ENCODE results near the gene NEK5.

NEK5 gene

GRCh38 chr13:52136763-52137162 is 7.9 kb upstream of the NEK5 start:
- no peaks in the 10 kb centered on the region for H3K79me2 ChIP-seq (ENCODE audit: insufficient read depth, low read length)
- no peaks in the 10 kb centered on the region for H3K9me3 ChIP-seq (ENCODE audit: insufficient read depth, low read length)
- no peaks in the 10 kb centered on the region for H4K20me1 ChIP-seq (ENCODE audit: low read depth, low read length)
- no peak overlapping the region for H3K27ac ChIP-seq (ENCODE audit: low read depth, low read length)
- no peak overlapping the region for H3K9ac ChIP-seq (ENCODE audit: low read length)
- H3K27me3 ChIP-seq (ENCODE audit: low read length), result no peaks in the 10 kb centered on the region
- no peak for TF ChIP-seq CTCF (IDR thresholded peaks at IDR 0.05; ENCODE audit: insufficient read depth, low read length, poor library complexity, severe bottlenecking)
- TF ChIP-seq EZH2phosphoT487 (conservative IDR thresholded peaks at IDR 0.05; ENCODE audit: low read length), result no peak
- H3K4me2 ChIP-seq (ENCODE audit: low read depth, low read length, poor library complexity, severe bottlenecking), result no peak overlapping the region
- no peak overlapping the region for H2AFZ ChIP-seq (ENCODE audit: low read depth, low read length, severe bottlenecking)
- H3K36me3 ChIP-seq (ENCODE audit: low read length), result no peaks in the 10 kb centered on the region
- no peaks in the 10 kb centered on the region for H3K9me2 ChIP-seq (replicated peaks; ENCODE audit: insufficient read depth, low read length)
- H3K4me3 ChIP-seq (ENCODE audit: insufficient read depth, low read length, poor library complexity, severe bottlenecking), result no peak overlapping the region
- H3F3A ChIP-seq (ENCODE audit: insufficient read depth), result no peaks in the 10 kb centered on the region

- Histone ChIP-seq H3K36me3 (ENCODE audit: low read length) (no peaks in the 10 kb centered on the region), H3K4me3 (ENCODE audit: insufficient read depth, low read length, poor library complexity, severe bottlenecking) (no peak overlapping the region), H3K9me2 (replicated peaks; ENCODE audit: insufficient read depth, low read length) (no peaks in the 10 kb centered on the region), H3K79me2 (ENCODE audit: insufficient read depth, low read length) (no peaks in the 10 kb centered on the region), H3K9ac (ENCODE audit: low read length) (no peak overlapping the region), H3K4me2 (ENCODE audit: low read depth, low read length, poor library complexity, severe bottlenecking) (no peak overlapping the region), H4K20me1 (ENCODE audit: low read depth, low read length) (no peaks in the 10 kb centered on the region), H3K27ac (ENCODE audit: low read depth, low read length) (no peak overlapping the region), H3K9me3 (ENCODE audit: insufficient read depth, low read length) (no peaks in the 10 kb centered on the region), H3F3A (ENCODE audit: insufficient read depth) (no peaks in the 10 kb centered on the region), H3K27me3 (ENCODE audit: low read length) (no peaks in the 10 kb centered on the region), H2AFZ (ENCODE audit: low read depth, low read length, severe bottlenecking) (no peak overlapping the region)
- TF ChIP-seq EZH2phosphoT487 (conservative IDR thresholded peaks at IDR 0.05; ENCODE audit: low read length) (no peak), CTCF (IDR thresholded peaks at IDR 0.05; ENCODE audit: insufficient read depth, low read length, poor library complexity, severe bottlenecking) (no peak)
Measured at GRCh38 chr13:52130641-52131040, 1.8 kb upstream of the NEK5 start.

- H3K27ac ChIP-seq (ENCODE audit: low read depth, low read length), result no peak overlapping the region
- H3K9me2 ChIP-seq (replicated peaks; ENCODE audit: insufficient read depth, low read length), result no peaks in the 10 kb centered on the region
- TF ChIP-seq EZH2phosphoT487 (conservative IDR thresholded peaks at IDR 0.05; ENCODE audit: low read length) (no peak), CTCF (IDR thresholded peaks at IDR 0.05; ENCODE audit: insufficient read depth, low read length, poor library complexity, severe bottlenecking) (peak; percentile 65)
- no peaks in the 10 kb centered on the region for H3K9me3 ChIP-seq (ENCODE audit: insufficient read depth, low read length)
- H4K20me1 ChIP-seq (ENCODE audit: low read depth, low read length), result no peaks in the 10 kb centered on the region
- peak overlapping the region; percentile 22; the same call in 1 of the 2 replicates for H3K9ac ChIP-seq (ENCODE audit: low read length)
- peak overlapping the region; percentile 58 for H2AFZ ChIP-seq (ENCODE audit: low read depth, low read length, severe bottlenecking)
- no peaks in the 10 kb centered on the region for H3K36me3 ChIP-seq (ENCODE audit: low read length)
- no peaks in the 10 kb centered on the region for H3K27me3 ChIP-seq (ENCODE audit: low read length)
- no peaks in the 10 kb centered on the region for H3K79me2 ChIP-seq (ENCODE audit: insufficient read depth, low read length)
- H3F3A ChIP-seq (ENCODE audit: insufficient read depth), result no peaks in the 10 kb centered on the region
- peak overlapping the region; percentile 53 for H3K4me2 ChIP-seq (ENCODE audit: low read depth, low read length, poor library complexity, severe bottlenecking)
- peak overlapping the region; percentile 42 for H3K4me3 ChIP-seq (ENCODE audit: insufficient read depth, low read length, poor library complexity, severe bottlenecking)
Measured at GRCh38 chr13:52127783-52128702, 830 bp downstream of the NEK5 start.
